Measurements from ENCODE around the gene S100A2. TPM values are rescaled to one million over a fixed set of nuclear protein-coding genes. Genes with fewer than 3 reads are reported as not detected.

S100A2 gene
- total and polyA plus RNA-seq, 2 of the 8 experiments (the other 6 are each of a cell fraction or from before 2014, with no cell fraction given): 0.86 TPM; not detected in 1

DNA sequence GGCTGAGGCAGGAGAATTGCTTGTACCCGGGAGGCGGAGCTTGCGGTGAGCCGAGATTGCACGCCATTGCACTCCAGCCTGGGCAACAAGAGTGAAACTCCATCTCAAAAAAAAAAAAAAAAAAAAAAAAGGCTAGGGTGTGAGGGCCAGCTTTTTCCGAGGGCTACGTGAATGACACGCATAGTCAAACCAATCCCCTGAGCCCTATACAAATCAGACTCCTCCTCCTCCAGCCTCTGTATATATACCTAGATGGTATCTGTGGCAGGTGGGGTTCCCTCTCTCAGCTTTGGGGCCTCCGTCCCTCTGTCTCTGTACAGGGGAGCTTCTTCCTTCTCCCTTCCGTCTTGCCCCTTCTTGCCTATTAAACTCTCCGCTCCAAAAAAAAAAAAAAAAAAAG is 40.5 kb upstream of the S100A2 start (continued):
- TF ChIP-seq EP300 (IDR thresholded peaks at IDR 0.05; ENCODE audit: borderline replicate concordance in 1 of 2, low read depth in 2 of 2, low read length in 2 of 2): no peak
